Stimulated activated CD8-positive, alpha-beta memory T cell treated with anti-CD3 and anti-CD28 coated beads, Interleukin-7, amount 100 ng/mL, for 48 hours (primary cell): ENCODE measurements around the gene PLA1A.
"Not testable (repeated sequence)": the region's sequence is repeated elsewhere in the genome, so short reads cannot be mapped to it uniquely, and the experiment has no call there.

ENCODE experiments used
- DNase-seq, 2 donors: peaks; one replicate each; pipeline ENCODE4 v3.0.0-alpha.2; 2020; ENCODE audit warnings: low read depth in 1 of 2; ENCODE audit errors: extremely low read depth in 1 of 2

PLA1A gene

GRCh38 chr3:119575507-119575906 is 22.2 kb upstream of the PLA1A start:
- DNase-seq = no peak

DNA sequence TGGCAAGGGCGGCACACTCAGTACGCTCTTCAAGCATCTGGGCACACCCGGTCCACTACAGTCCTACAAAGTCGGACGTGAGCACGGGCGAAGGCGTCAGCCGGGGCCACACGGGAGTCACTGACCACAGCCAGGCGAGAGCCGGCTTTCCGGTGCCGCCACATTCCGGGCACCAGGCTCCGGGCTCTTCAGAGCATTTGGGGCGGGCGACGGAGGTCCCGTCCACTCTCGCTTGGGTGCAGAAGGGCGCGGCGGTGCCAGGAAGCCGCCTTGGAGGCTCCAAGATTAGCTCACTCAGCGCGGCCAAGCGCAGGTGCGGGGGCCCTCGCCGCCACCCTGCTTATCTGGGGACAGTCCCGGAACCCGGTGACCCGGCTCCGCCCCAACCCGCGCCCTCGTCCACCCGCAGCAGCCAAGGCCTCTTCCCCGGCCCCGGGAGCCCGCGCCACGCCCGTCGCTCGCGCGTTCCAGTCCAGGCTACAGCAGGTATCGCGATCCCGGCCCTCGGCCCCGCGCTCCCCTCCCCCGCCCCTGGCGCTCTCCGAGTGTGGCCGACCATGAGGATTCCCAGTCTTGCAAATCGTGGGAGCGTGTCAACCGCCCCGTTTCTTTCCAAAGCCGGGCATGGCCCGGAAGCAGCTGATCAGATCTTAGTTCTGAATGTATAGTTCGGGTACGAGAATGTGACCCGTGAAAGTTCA is 18.2 kb upstream of the PLA1A start, which contains the start of gene ADPRH:
ADPRH (plus strand) TSS at position 127 of the 701 bp plus-strand sequence. CDS start 2,678 bp downstream, outside the sequence.
- peak; percentile 50 for DNase-seq

GRCh38 chr3:119580067-119580760 is 17.5 kb upstream of the PLA1A start:
- no peak for DNase-seq

DNA sequence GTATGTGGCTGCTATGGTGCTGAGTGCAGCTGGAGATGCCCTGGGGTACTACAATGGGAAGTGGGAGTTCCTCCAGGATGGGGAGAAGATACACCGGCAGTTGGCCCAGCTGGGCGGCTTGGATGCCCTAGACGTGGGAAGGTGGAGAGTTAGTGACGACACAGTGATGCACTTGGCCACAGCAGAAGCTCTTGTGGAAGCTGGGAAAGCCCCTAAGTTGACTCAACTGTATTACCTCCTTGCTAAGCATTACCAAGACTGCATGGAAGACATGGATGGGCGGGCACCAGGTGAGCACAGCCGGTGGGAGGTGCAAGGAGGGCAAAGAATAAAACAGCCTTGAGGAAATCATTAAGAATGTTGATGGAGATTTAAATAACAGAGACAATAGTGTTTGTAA is 15.5 kb upstream of the PLA1A start:
- DNase-seq = no peak

- no peak for DNase-seq
Measured at GRCh38 chr3:119585208-119585607, 12.5 kb upstream of the PLA1A start.

GRCh38 chr3:119585856-119586570 is 11.7 kb upstream of the PLA1A start:
- DNase-seq = no peak

DNA sequence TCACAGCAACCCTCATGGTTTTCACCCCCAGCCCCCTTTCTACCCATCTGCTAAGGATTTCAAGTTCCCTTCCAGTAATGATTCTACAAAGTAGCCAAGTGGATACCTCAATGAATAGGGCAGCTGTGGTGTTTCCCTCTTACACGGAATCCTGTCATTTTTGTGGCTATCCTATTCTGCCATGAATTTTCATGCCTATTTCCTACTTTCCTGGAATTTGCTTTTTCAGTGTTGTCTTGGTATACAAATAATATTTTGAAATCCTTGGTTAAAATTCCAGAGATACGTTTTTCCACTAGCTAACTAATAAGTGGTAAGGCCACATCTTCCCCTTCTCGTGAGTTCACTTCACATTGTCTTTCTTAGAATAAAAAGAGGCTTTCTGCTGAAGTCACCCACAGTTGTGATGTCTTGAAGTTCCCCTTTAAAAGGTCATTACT is 10.9 kb upstream of the PLA1A start:
- DNase-seq = no peak

DNA sequence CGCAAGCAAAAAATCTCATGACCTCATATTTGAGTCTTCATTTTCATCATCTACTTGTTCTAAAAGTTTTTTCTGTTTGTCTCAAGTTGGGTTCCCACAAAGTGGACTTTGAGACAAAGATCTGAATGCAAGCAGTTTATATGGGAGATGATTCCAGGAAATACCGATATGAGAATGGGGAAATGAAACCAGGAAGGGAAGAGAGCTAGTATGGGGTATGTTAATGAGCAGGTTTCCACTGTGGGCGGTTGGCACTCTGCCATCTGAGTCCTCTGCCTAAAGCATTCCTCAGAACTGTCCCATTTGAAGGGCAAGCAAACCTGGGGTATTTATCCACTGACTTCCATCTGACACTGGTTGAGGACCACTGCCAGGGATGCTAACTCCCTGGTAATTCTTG is 9.6 kb upstream of the PLA1A start:
- DNase-seq = no peak

DNA sequence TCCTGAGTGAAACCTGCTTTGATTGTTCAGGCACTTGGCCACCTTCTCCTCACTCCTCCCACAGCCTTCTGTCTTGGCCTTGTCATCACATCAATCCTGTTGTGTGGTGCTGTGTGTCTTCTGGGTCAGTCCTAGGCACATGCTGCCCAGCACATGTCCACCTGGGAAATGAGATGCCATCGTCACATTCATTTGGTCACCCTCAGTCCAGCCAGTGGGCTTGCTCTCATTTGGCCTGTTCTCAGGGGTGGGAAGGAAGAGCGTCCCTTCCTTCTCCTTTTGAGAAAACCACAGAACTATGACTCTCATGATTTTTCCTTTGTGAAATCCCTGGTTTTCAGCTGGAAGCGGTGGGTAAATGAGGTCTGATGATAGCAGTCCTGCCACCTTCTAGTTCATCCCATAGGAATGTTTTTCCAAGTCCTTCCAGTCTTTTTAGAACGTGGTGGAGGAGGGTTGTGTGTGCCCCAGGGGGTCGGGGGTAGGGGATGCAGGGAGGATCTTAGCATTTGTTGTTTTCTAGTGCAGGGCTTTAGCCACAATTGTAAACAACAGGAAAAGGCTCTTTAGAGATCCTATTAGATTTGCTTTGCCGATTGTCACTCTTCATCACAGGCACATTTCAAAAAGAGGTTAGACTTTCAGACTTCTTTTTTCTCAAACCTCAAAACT is 8.4 kb upstream of the PLA1A start:
- no peak for DNase-seq

DNA sequence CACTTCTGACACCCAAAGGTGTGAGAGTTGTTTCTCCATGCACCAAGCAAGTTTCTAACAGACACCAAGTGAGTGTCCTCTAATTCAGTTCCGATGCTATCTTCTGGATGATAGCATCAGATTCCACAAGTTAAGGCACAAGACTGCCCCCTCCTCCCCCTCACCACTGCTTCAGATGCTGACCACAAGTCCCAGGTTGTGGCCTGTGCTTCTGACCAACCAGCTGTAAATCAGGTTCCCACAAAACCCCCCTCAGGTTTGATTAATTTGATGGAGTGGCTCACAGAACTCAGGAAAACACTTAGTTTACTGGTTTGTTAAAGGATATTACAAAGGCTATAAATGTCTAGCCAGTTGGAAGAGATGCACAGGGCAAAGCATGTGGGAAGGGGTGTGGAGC is 7.0 kb upstream of the PLA1A start:
- no peak for DNase-seq

DNA sequence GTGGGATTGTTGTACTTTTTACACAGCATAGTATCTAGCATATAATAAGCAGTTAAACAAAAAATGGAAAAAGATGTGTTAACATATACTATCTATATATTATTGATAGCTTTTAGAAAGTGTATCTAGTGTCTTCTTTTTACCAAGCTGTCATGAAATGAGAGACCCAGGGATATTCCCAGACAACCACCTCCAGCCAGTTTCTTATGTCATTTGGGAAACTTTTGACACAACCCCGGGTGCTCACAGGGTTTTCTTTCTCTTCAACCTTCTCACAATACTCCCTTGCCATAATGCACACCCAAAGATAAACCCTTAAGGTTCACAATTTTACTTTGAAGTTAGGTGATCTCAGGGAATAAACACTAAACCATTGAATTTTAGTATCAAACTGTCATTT is 4.8 kb upstream of the PLA1A start:
- no peak for DNase-seq

DNA sequence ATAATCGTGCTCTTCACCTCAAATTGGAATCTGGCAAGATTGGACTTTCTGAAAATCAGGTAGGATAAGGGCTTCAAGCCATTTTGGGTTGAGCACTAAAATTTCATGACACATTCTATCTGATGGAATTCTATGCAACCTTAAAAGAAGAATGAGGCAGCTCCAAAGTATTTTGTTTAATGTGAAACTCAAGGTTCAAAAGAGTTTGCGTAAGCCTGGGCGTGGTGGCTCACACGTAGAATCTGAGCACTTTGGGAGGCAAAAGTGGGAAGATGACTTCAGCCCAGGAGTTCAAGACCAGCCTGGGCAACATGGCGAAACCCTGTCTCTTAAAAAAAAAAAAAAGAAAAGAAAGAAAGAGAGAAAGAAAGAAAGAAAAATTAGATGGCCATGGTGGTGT is 3.6 kb upstream of the PLA1A start:
- no peak for DNase-seq

DNA sequence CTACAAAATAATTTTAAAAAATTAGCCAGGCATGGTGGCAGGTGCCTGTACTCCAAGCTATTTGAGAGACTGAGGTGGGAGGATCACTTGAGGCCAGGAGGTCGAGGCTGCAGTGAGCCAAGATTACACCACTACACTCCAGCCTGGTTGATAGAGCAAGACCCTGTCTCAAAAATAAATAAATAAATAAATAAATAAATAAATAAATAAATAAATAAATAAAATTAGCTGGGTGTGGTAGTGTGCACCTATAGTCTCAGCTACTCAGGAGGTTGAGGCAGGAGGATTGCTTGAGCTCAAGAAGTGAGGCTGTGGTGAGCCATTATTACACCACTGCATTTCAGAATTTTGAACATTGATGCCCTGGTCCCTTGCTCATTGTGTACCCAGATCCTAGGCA is 2.8 kb upstream of the PLA1A start:
- DNase-seq = not testable (repeated sequence)

DNA sequence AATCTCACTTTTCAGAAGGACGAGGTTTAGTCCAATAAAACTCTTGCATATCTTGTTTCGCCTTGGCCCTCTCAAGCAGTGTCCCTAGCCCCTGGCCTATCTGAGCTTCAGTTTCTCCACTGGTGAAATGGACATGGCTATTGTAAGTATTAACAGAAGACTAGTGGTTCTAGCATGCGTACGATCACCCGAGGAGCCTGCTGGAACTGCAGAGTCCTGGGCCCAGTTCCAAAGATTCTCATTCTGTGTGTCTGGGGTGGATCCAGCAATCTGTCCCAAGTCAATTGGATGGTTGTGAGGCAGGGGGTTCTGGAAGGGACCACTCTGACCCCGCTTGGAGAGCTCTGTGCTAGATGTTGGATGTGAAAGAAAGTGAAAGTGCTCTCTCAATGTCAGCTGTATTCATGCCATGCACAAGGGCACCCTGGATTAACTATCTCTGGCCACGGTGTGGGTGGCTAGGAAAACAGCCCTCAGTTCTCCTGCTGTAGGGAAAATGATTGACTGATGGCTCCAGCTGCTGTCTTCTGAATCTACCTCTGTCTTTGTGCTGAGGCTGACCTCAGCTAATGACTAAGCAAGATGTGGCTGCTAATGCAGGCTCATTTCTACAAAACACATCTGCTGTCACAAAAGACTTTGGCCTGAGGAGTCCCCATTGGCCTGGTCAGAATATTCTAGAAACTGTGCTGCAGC is 1.9 kb upstream of the PLA1A start:
- no peak for DNase-seq

DNA sequence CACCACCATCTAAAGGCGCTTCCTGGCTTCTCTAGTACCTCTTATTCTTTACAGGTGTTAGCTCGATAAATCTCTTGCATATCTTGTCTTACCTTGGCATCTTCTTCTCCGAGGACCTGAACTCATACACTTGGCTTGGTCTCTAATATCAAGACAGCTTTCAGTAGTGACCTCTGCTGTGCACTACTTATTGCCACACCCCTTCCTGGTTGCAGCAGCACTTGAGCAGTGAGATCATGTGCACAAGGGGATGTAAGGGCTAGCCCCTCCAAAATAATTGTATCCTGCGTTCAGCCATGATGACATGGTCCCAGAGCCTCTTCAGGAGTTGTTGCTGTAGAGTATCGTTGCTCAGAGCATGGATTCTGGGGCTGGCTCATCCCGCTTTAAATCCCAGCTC is 1.3 kb upstream of the PLA1A start:
- no peak for DNase-seq

DNA sequence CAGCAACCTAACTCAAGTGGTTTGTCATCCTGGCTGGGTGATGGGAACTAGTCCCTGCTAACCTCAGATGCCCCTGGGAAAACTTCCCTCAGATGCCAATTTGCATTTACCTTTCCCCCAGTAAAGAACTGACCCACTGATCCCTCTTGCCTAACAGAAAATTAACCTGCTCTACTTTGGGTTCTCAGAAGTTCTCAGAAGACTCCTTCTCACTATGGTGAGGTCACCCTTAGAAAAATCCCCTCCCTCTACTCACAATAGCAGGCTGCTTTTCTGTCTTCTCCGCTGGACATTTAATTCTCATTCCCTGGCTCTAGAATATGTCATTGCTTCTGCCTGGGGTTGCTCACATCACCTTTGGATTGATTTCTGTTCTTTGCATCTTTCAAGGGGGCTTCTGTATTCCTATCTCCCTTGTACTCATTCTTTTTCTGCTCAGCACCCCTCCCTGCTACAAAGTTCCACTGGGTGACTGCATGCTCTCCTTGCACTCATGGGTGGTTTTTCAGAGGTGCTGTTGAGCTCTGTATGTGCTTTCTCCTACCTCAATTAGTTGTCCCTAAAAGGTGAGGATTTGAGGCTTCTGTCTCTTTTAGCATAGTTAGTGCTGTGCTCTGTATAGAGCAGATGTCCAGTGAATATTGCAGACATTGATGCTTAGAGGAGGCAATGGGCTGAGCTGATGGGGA is 869 bp downstream of the PLA1A start:
- DNase-seq = no peak

- no peak for DNase-seq
Measured at GRCh38 chr3:119599558-119600174, 2.0 kb downstream of the PLA1A start.

DNA sequence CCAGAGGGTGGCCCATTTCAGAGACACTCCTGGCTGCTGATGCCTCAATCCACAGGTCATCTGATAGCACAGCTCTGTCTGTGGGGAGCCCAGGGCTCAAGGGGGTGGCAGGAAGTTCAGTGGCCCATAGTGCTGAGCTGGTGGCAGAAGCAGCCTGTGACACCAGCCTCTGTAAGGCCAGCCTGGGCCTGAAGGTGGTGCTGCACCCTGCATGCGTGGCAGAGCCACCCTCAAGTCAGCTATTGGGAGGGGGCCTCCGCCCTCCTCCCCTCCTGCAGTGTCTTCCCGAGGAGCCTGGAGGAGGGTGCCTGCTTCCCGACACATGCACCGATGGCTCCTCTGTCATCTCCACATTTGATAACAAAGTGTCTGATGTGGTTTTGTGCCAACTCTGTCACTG is 3.0 kb downstream of the PLA1A start:
- no peak for DNase-seq

DNA sequence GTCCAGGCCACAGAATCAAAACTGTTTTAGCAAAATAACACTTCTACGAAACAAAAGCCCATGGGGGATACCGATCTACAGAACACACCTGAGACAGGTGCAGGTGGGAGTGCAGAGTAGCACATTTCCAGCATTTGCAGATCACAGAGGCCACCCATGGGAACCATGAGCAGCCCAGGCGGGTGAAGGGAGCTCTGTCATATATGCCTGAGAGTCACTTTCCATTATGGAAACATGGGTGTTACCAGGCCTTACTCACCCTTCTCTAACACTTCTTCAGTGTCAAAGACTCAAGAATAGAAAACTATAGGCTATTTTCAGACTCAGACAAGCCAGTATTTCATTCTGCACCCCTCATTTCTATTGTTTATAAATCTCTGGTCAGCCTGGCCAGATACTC is 3.5 kb downstream of the PLA1A start:
- DNase-seq = no peak

- no peak for DNase-seq
Measured at GRCh38 chr3:119602676-119603075, 5.0 kb downstream of the PLA1A start.
